Measurements from ENCODE around the gene FBXW7.

GRCh38 chr4:152573861-152574260 is 38.0 kb upstream of the FBXW7 start:
- TF ChIP-seq CTCF (IDR thresholded peaks at IDR 0.05 in 2 of 3, conservative IDR thresholded peaks at IDR 0.05 in 1 of 3; ENCODE audit: borderline replicate concordance in 1 of 3, insufficient read depth in 1 of 3, low read depth in 2 of 3, low read length in 2 of 3), result no peak
- TF ChIP-seq EZH2phosphoT487 (IDR thresholded peaks at IDR 0.05; ENCODE audit: borderline replicate concordance), result no peak
- no peak for TF ChIP-seq EZH2 (IDR thresholded peaks at IDR 0.05)
- no peak for TF ChIP-seq ZFX (IDR thresholded peaks at IDR 0.05)
- no peak for TF ChIP-seq POLR2AphosphoS5 (IDR thresholded peaks at IDR 0.05; ENCODE audit: low read depth, low read length)
- TF ChIP-seq SP1 (IDR thresholded peaks at IDR 0.05; ENCODE audit: low read depth), result no peak

Data from HCT116 (cell line).